ENCODE data around the gene BABAM2.
A peak's percentile ranks its signal among the peaks of the same experiment; 100 is the strongest.
"Not testable (repeated sequence)": the region's sequence is repeated elsewhere in the genome, so short reads cannot be mapped to it uniquely, and the experiment has no call there.

Gene BABAM2

DNA sequence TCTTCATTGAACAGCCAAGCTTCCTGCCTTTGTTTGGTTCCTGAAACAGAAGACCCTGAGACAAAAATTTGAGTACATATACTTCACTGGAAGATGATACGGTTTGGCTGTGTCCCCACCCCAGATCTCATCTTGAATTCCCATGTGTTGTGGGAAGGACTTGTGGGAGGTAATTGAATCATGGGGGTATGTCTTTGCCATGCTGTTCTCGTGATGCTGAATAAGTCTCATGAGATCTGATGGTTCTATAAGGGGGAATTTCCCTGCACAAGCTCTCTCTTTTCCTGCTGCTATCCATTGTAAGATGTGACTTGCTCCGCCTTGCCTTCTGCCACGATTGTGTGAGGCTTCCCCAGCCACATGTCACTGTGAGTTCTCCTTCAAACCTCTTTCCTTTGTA is 76.5 kb downstream of the BABAM2 start:
- H3K4me2 ChIP-seq (ENCODE audit: insufficient read depth, low read length) = no peak overlapping the region
- ATAC-seq (ENCODE audit: insufficient read depth, low read depth) (no peak), DNase-seq (no peak)
- H4K20me1 ChIP-seq (ENCODE audit: insufficient read depth, low read length) = no peaks in the 10 kb centered on the region
- H2AFZ ChIP-seq (ENCODE audit: low read depth, low read length) = no peak overlapping the region
- H3K9ac ChIP-seq (ENCODE audit: low read depth, low read length) = no peak overlapping the region
- no peaks in the 10 kb centered on the region for H3K27me3 ChIP-seq (ENCODE audit: insufficient read depth, low read length, poor library complexity)
- TF ChIP-seq, protein P1, sequence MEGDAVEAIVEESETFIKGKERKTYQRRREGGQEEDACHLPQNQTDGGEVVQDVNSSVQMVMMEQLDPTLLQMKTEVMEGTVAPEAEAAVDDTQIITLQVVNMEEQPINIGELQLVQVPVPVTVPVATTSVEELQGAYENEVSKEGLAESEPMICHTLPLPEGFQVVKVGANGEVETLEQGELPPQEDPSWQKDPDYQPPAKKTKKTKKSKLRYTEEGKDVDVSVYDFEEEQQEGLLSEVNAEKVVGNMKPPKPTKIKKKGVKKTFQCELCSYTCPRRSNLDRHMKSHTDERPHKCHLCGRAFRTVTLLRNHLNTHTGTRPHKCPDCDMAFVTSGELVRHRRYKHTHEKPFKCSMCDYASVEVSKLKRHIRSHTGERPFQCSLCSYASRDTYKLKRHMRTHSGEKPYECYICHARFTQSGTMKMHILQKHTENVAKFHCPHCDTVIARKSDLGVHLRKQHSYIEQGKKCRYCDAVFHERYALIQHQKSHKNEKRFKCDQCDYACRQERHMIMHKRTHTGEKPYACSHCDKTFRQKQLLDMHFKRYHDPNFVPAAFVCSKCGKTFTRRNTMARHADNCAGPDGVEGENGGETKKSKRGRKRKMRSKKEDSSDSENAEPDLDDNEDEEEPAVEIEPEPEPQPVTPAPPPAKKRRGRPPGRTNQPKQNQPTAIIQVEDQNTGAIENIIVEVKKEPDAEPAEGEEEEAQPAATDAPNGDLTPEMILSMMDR (IDR thresholded peaks at IDR 0.05; ENCODE audit: borderline replicate concordance, extremely low read depth, low read length, poor library complexity, severe bottlenecking) = no peak
- TF ChIP-seq EZH2 (IDR thresholded peaks at IDR 0.05; ENCODE audit: borderline replicate concordance, low read depth, low read length, severe bottlenecking) = no peak
- peaks cover 8% of the 10 kb centered on the region; the same call in 1 of the 2 replicates for H3K36me3 ChIP-seq (ENCODE audit: insufficient read depth, low read length)
- H3K27ac ChIP-seq (ENCODE audit: low read length) = peak overlapping the region; percentile 11; the same call in 1 of the 2 replicates
- peaks cover 28% of the 10 kb centered on the region for H3K79me2 ChIP-seq (ENCODE audit: insufficient read depth, low read length)
- peaks cover 34% of the 10 kb centered on the region for H3K4me1 ChIP-seq (ENCODE audit: insufficient read depth, low read length)
- H3K9me3 ChIP-seq (ENCODE audit: insufficient read depth, low read length, severe bottlenecking) = peaks cover 22% of the 10 kb centered on the region
- H3K4me3 ChIP-seq (ENCODE audit: low read depth in 1 of 2, low read length in 2 of 2) = no peak overlapping the region

DNA sequence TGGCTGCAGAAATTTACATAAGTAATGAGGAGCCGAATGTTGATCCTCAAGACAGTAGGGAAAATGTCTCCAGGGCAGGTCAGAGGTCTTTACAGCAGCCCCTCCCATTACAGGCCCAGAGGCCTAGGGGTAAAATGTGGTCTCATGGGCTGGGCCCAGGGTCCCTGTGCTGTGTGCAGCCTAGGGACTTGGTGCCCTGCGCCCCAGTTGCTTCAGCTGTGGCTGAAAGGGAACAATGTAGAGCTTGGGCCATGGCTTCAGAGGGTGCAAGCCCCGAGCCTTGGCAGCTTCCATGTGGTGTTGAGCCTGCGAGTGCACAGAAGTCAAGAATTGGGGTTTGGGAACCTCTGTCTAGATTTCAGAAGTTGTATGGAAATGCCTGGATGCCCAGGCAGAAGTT is 77.5 kb downstream of the BABAM2 start:
- Histone ChIP-seq H3K9me3 (ENCODE audit: insufficient read depth, low read length, severe bottlenecking) (peaks cover 22% of the 10 kb centered on the region), H3K4me1 (ENCODE audit: insufficient read depth, low read length) (peaks cover 31% of the 10 kb centered on the region), H3K79me2 (ENCODE audit: insufficient read depth, low read length) (peaks cover 21% of the 10 kb centered on the region)
- not testable (repeated sequence) for H3K36me3 ChIP-seq (ENCODE audit: insufficient read depth, low read length); H3K4me3 ChIP-seq (ENCODE audit: low read depth in 1 of 2, low read length in 2 of 2); H3K27ac ChIP-seq (ENCODE audit: low read length); H3K9ac ChIP-seq (ENCODE audit: low read depth, low read length); ATAC-seq (ENCODE audit: insufficient read depth, low read depth); H3K4me2 ChIP-seq (ENCODE audit: insufficient read depth, low read length); DNase-seq; H4K20me1 ChIP-seq (ENCODE audit: insufficient read depth, low read length); H2AFZ ChIP-seq (ENCODE audit: low read depth, low read length); H3K27me3 ChIP-seq (ENCODE audit: insufficient read depth, low read length, poor library complexity)

DNA sequence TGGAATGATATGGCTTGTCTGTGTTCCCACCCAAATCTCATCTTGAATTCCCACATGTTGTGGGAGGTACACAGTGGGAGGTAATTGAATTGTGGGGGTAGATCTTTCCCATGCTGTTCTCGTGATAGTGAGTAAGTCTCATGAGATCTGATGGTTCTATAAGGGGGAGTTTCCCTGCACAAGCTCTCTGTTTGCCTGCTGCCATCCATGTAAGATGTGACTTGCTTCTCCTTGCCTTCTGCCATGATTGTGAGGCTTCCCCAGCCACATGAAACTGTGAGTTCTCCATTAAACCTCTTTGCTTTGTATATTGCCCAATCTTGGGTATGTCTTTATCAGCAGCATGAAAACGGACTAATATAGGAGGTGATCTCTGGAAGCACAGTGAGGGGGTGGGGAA is 78.4 kb downstream of the BABAM2 start:
- Histone ChIP-seq H3K4me1 (ENCODE audit: insufficient read depth, low read length) (peaks cover 28% of the 10 kb centered on the region), H3K79me2 (ENCODE audit: insufficient read depth, low read length) (peaks cover 18% of the 10 kb centered on the region; the same call in 1 of the 2 replicates), H3K9me3 (ENCODE audit: insufficient read depth, low read length, severe bottlenecking) (peaks cover 22% of the 10 kb centered on the region)
- not testable (repeated sequence) for H4K20me1 ChIP-seq (ENCODE audit: insufficient read depth, low read length); H3K36me3 ChIP-seq (ENCODE audit: insufficient read depth, low read length); H3K4me3 ChIP-seq (ENCODE audit: low read depth in 1 of 2, low read length in 2 of 2); H3K9ac ChIP-seq (ENCODE audit: low read depth, low read length); H3K4me2 ChIP-seq (ENCODE audit: insufficient read depth, low read length); DNase-seq; ATAC-seq (ENCODE audit: insufficient read depth, low read depth); H3K27me3 ChIP-seq (ENCODE audit: insufficient read depth, low read length, poor library complexity); H3K27ac ChIP-seq (ENCODE audit: low read length); H2AFZ ChIP-seq (ENCODE audit: low read depth, low read length)

- Histone ChIP-seq H4K20me1 (ENCODE audit: insufficient read depth, low read length) (no peaks in the 10 kb centered on the region), H3K9me3 (ENCODE audit: insufficient read depth, low read length, severe bottlenecking) (peaks cover 22% of the 10 kb centered on the region), H3K27ac (ENCODE audit: low read length) (no peak overlapping the region), H3K9ac (ENCODE audit: low read depth, low read length) (no peak overlapping the region), H2AFZ (ENCODE audit: low read depth, low read length) (no peak overlapping the region), H3K4me2 (ENCODE audit: insufficient read depth, low read length) (no peak overlapping the region), H3K4me3 (ENCODE audit: low read depth in 1 of 2, low read length in 2 of 2) (no peak overlapping the region), H3K36me3 (ENCODE audit: insufficient read depth, low read length) (peaks cover 4% of the 10 kb centered on the region; the same call in 1 of the 2 replicates), H3K79me2 (ENCODE audit: insufficient read depth, low read length) (peaks cover under 1% of the 10 kb centered on the region; the same call in 1 of the 2 replicates), H3K27me3 (ENCODE audit: insufficient read depth, low read length, poor library complexity) (no peaks in the 10 kb centered on the region), H3K4me1 (ENCODE audit: insufficient read depth, low read length) (no peaks in the 10 kb centered on the region)
- TF ChIP-seq, protein P1 (IDR thresholded peaks at IDR 0.05; ENCODE audit: borderline replicate concordance, extremely low read depth, low read length, poor library complexity, severe bottlenecking) = no peak
- TF ChIP-seq EZH2 (IDR thresholded peaks at IDR 0.05; ENCODE audit: borderline replicate concordance, low read depth, low read length, severe bottlenecking) = no peak
- no peak for DNase-seq
- ATAC-seq (ENCODE audit: insufficient read depth, low read depth) = no peak
Measured at GRCh38 chr2:27972311-27972710, 81.8 kb downstream of the BABAM2 start.

All from DND-41 (cell line).